CD14-positive monocyte (primary cell): ENCODE data around the gene C22orf23. TPM values are rescaled to one million over a fixed set of nuclear protein-coding genes. Genes with fewer than 3 reads are reported as not detected.

Source experiments
- DNase-seq, 3 donors: peaks; one replicate each; pipeline ENCODE4 v3.0.0-alpha.2; 2011 to 2022
- H2AFZ ChIP-seq: 2 replicates; pipeline ENCODE4 v1.6.0; 2012; ENCODE audit warnings: mild to moderate bottlenecking, low read depth, low read length, inconsistent platforms; ENCODE audit not compliant: insufficient read depth, poor library complexity, severe bottlenecking
- H3K27ac ChIP-seq, 2 donors: 1 replicate in 1 of 2; 2 replicates in 1 of 2; pipeline ENCODE4 v1.5.1; 2012 to 2013; ENCODE audit warnings: low read length in 2 of 2, control low read depth in 1 of 2, inconsistent platforms in 1 of 2, low read depth in 1 of 2, mild to moderate bottlenecking in 1 of 2
- H3K27me3 ChIP-seq, 2 donors: one replicate each; pipeline versions ENCODE4 v1.6.0 to v1.6.1; 2011 to 2013; ENCODE audit warnings: low read length in 2 of 2; ENCODE audit not compliant: control insufficient read depth in 2 of 2, insufficient read depth in 2 of 2
- H3K36me3 ChIP-seq, 2 donors: replicated peaks in 1 of 2; 1 replicate in 1 of 2; 2 replicates in 1 of 2; pipeline versions ENCODE4 v1.5.1 to v1.6.1; 2012 to 2013; ENCODE audit warnings: low read length in 2 of 2, control low read depth in 1 of 2, inconsistent platforms in 1 of 2, mild to moderate bottlenecking in 1 of 2; ENCODE audit not compliant: insufficient read depth in 2 of 2, control insufficient read depth in 1 of 2
- H3K4me1 ChIP-seq, 2 donors: 1 replicate in 1 of 2; 2 replicates in 1 of 2; pipeline versions ENCODE4 v1.5.1 to v1.6.1; 2012 to 2013; ENCODE audit warnings: low read length in 2 of 2, control low read depth in 1 of 2, inconsistent platforms in 1 of 2, mild to moderate bottlenecking in 1 of 2, moderate library complexity in 1 of 2; ENCODE audit not compliant: insufficient read depth in 2 of 2, control insufficient read depth in 1 of 2
- H3K4me2 ChIP-seq: replicated peaks from 2 replicates; pipeline ENCODE3; 2012; ENCODE audit warnings: low read length, moderate library complexity, mild to moderate bottlenecking; ENCODE audit not compliant: poor library complexity, severe bottlenecking; ENCODE audit errors: extremely low read depth
- H3K4me3 ChIP-seq, 3 experiments: fragments of 200-600 bp in 1 of 3; sonication (generic) in 1 of 3; replicated peaks in 1 of 3; 1 replicate in 2 of 3; 2 replicates in 1 of 3; pipeline ENCODE4 v1.5.1; 2011 to 2013; ENCODE audit warnings: low read length in 3 of 3, mild to moderate bottlenecking in 3 of 3, control low read depth in 2 of 3, low read depth in 2 of 3, inconsistent platforms in 1 of 3, moderate library complexity in 1 of 3
- H3K79me2 ChIP-seq: 2 replicates; pipeline ENCODE4 v1.6.0; 2012; ENCODE audit warnings: mild to moderate bottlenecking, control low read depth, inconsistent platforms, low read length, moderate library complexity; ENCODE audit not compliant: insufficient read depth
- H3K9ac ChIP-seq: 2 replicates; pipeline ENCODE4 v1.6.0; 2017; ENCODE audit warnings: low read length, mild to moderate bottlenecking; ENCODE audit not compliant: insufficient read depth, poor library complexity, severe bottlenecking
- H3K9me3 ChIP-seq, 2 donors: replicated peaks in 1 of 2; 1 replicate in 1 of 2; 2 replicates in 1 of 2; pipeline versions ENCODE4 v1.5.1 to v1.6.1; 2012 to 2013; ENCODE audit warnings: low read length in 2 of 2, control low read depth in 1 of 2; ENCODE audit not compliant: control insufficient read depth in 1 of 2, insufficient read depth in 1 of 2
- H4K20me1 ChIP-seq: 2 replicates; pipeline ENCODE4 v1.6.0; 2012; ENCODE audit warnings: mild to moderate bottlenecking, low read length, control low read depth, moderate library complexity; ENCODE audit not compliant: insufficient read depth
- H3K27ac Mint-ChIP-seq, 7 donors: one replicate each; pipeline ENCODE4 v1.8.0; 2020; ENCODE audit warnings: mild to moderate bottlenecking in 7 of 7, mixed read lengths in 7 of 7, moderate library complexity in 6 of 7, inconsistent platforms in 2 of 7
- H3K27me3 Mint-ChIP-seq, 3 donors: one replicate each; pipeline ENCODE4 v1.8.0; 2021 to 2022; ENCODE audit warnings: low read depth in 3 of 3, mild to moderate bottlenecking in 3 of 3, mixed read lengths in 3 of 3, moderate library complexity in 3 of 3, inconsistent platforms in 1 of 3
- H3K36me3 Mint-ChIP-seq, 2 donors: one replicate each; pipeline ENCODE4 v1.8.0; 2020; ENCODE audit warnings: mixed read lengths in 2 of 2, inconsistent platforms in 1 of 2, mild to moderate bottlenecking in 1 of 2
- H3K4me1 Mint-ChIP-seq: one replicate; pipeline ENCODE4 v1.8.0; 2020; ENCODE audit warnings: mild to moderate bottlenecking, mixed read lengths
- H3K4me3 Mint-ChIP-seq, 2 donors: one replicate each; pipeline ENCODE4 v1.8.0; 2020; ENCODE audit warnings: mild to moderate bottlenecking in 2 of 2, mixed read lengths in 2 of 2, moderate library complexity in 1 of 2
- H3K9me3 Mint-ChIP-seq, 7 donors: one replicate each; pipeline ENCODE4 v1.8.0; 2020 to 2022; ENCODE audit warnings: mixed read lengths in 7 of 7, mild to moderate bottlenecking in 6 of 7, moderate library complexity in 6 of 7, inconsistent platforms in 2 of 7
- WGBS: methylation state at CpG from one replicate; pipeline ENCODE4 v1.1.5; 2013; ENCODE audit warnings: missing lambda C conversion rate; ENCODE audit not compliant: insufficient coverage; 5-methylcytosine and 5-hydroxymethylcytosine counted together
- intact Hi-C, 2 donors: fragments of 100-400 bp; cut with micrococcal nuclease; formaldehyde crosslinking; loops; one replicate each; pipeline versions ENCODE4 v1.15.0 to v1.15.1; 2023
- polyA plus RNA-seq, 3 donors: library from polyadenylated mRNA; depleted of rRNA in 1 of 3; unstranded in 2 of 3; stranded (reverse) in 1 of 3; fragments of 300-500 nt in 2 of 3; fragments of >200 nt in 1 of 3; fragmentation: Illumina TruSeq in 2 of 3; gene quantifications; 1 replicate in 2 of 3; 2 replicates in 1 of 3; pipeline ENCODE4 v1.2.3, GENCODE V29; 2012 to 2021
- TF ChIP-seq, protein P1 (sequence below): fragments of 200-600 bp; IDR thresholded peaks from one replicate; pipeline ENCODE4 v1.8.0; 2022; ENCODE audit warnings: antibody characterized with exemption, mild to moderate bottlenecking

The C22orf23 gene
- polyA plus RNA-seq, 3 donors: not detected

DNA sequence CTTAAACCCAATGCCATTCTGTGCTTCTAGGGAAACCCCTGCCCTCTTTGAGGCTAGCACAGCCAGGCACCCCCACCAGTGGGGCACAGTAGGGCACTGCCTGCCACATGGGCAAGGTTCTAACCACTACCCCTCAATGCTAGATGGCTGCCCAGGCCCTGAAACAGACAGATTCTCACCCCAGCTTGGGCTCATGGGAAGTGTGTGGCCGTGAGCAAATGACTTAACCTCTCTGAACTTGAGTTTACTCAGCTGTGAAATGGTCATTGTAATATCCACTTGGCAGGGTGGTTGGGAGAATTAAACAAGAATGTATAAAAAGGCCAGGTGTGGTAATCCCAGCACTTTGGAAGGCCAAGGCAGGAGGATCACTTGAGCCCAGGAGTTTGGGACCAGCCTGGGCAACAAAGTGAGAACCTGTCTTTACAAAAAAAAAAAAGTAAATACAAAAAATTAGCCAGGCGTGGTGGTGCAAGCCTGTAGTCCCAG is 22.4 kb downstream of the C22orf23 start:
- peaks cover 0 to 3% (median 0%) of the 10 kb centered on the region in 3 donors for H3K27me3 Mint-ChIP-seq
- peak overlapping the region in 1 of 7 donors; percentile 75 for H3K27ac Mint-ChIP-seq

DNA sequence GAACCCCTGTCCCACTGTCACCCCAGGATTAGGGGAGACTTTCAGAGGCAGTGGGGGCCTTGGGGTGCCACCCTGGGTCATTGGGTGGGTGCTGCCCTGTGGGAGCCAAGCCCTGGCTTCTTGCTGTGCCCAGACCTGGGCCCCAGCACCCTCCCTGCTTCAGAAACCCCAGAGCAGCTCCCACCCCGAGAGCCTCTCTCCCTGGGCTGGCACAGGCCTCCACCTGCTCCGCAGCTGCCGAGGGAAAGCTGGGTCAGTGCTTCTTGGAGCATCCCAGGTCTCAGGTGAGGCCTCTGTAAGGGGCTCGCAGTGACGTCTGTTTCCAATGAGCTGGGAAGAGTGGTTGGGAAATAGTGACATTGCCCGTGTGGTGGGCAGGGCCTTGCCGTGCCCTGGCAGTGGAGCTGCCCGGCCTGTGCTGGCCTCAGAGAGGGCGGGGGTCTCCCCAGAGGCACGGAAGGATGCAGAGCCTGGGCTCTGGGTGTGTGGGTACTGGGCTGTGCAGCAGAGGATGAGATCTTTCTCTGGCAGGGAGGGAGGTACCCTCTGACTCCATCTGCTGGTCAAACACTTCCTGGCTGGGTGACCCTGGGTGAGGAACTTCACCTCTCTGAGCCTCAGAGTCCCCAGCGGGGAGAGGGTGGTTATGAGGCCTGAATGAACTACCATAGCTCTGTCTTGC is 23.0 kb downstream of the C22orf23 start:
- peaks cover 0 to 3% (median 0%) of the 10 kb centered on the region in 3 donors for H3K27me3 Mint-ChIP-seq
- H3K27ac Mint-ChIP-seq: peak overlapping the region in 2 of 7 donors; percentile 64 to 84

More for the DNA sequence above, 22.4 kb downstream of the C22orf23 start:
- no peaks in the 10 kb centered on the region for H3K9me3 ChIP-seq
- WGBS: 88% methylated on average over 1 of the region's 2 CpGs
- Mint-ChIP-seq H3K36me3 (peaks cover 40 to 60% of the 10 kb centered on the region in 2 donors), H3K4me1 (peaks cover 10% of the 10 kb centered on the region), H3K4me3 (no peak overlapping the region), H3K9me3 (no peaks in the 10 kb centered on the region)
- H3K27ac ChIP-seq: no peak overlapping the region
- DNase-seq: no peak
- no peak overlapping the region for H2AFZ ChIP-seq
- no peaks in the 10 kb centered on the region for H4K20me1 ChIP-seq
- H3K36me3 ChIP-seq: peaks cover 39 to 42% of the 10 kb centered on the region in 2 donors
- peaks cover 6 to 8% of the 10 kb centered on the region in 2 donors for H3K4me1 ChIP-seq
- TF ChIP-seq, protein P1, sequence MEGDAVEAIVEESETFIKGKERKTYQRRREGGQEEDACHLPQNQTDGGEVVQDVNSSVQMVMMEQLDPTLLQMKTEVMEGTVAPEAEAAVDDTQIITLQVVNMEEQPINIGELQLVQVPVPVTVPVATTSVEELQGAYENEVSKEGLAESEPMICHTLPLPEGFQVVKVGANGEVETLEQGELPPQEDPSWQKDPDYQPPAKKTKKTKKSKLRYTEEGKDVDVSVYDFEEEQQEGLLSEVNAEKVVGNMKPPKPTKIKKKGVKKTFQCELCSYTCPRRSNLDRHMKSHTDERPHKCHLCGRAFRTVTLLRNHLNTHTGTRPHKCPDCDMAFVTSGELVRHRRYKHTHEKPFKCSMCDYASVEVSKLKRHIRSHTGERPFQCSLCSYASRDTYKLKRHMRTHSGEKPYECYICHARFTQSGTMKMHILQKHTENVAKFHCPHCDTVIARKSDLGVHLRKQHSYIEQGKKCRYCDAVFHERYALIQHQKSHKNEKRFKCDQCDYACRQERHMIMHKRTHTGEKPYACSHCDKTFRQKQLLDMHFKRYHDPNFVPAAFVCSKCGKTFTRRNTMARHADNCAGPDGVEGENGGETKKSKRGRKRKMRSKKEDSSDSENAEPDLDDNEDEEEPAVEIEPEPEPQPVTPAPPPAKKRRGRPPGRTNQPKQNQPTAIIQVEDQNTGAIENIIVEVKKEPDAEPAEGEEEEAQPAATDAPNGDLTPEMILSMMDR: no peak
- no peak overlapping the region for H3K9ac ChIP-seq
- no peak overlapping the region for H3K4me3 ChIP-seq
- no peaks in the 10 kb centered on the region for H3K27me3 ChIP-seq
- no peaks in the 10 kb centered on the region for H3K79me2 ChIP-seq
- H3K4me2 ChIP-seq: no peak overlapping the region
- intact Hi-C loops: loop anchor here in 1 of 2 donors (5.0 kb wide), 1 partner anchor 39 kb away; no protein-coding TSS in a partner anchor

More for the DNA sequence above, 23.0 kb downstream of the C22orf23 start:
- DNase-seq: peak in 1 of 3 donors; percentile 33
- no peak overlapping the region for H3K4me3 ChIP-seq
- H3K36me3 ChIP-seq: peaks cover 44 to 47% of the 10 kb centered on the region in 2 donors
- H3K9ac ChIP-seq: no peak overlapping the region
- H3K4me1 ChIP-seq: peaks cover 6 to 8% of the 10 kb centered on the region in 2 donors
- H3K79me2 ChIP-seq: no peaks in the 10 kb centered on the region
- H3K4me1 Mint-ChIP-seq: peaks cover 10% of the 10 kb centered on the region
- H3K27me3 ChIP-seq: no peaks in the 10 kb centered on the region
- no peak overlapping the region for H3K27ac ChIP-seq
- H3K4me2 ChIP-seq: no peak overlapping the region
- H3K36me3 Mint-ChIP-seq: peaks cover 42 to 66% of the 10 kb centered on the region in 2 donors
- TF ChIP-seq, protein P1: peak; percentile 34
- no peak overlapping the region for H2AFZ ChIP-seq
- H3K9me3 ChIP-seq: no peaks in the 10 kb centered on the region
- no peaks in the 10 kb centered on the region for H4K20me1 ChIP-seq
- intact Hi-C loops: loop anchor here in 1 of 2 donors (5.0 kb wide), 1 partner anchor 38 kb away; no protein-coding TSS in a partner anchor
- no peaks in the 10 kb centered on the region for H3K9me3 Mint-ChIP-seq
- WGBS: 86% methylated on average over 10 of the region's 11 CpGs
- no peak overlapping the region for H3K4me3 Mint-ChIP-seq
